Activated effector memory CD4-positive, alpha-beta T cell treated with anti-CD3 and anti-CD28 coated beads, Interleukin-2, amount 50 U/mL, for 16 hours (primary cell): Measurements from ENCODE around the gene KRT77.

Experiments
- DNase-seq: peaks from one replicate; pipeline ENCODE4 v3.0.0-alpha.2; 2020

Gene KRT77

DNA sequence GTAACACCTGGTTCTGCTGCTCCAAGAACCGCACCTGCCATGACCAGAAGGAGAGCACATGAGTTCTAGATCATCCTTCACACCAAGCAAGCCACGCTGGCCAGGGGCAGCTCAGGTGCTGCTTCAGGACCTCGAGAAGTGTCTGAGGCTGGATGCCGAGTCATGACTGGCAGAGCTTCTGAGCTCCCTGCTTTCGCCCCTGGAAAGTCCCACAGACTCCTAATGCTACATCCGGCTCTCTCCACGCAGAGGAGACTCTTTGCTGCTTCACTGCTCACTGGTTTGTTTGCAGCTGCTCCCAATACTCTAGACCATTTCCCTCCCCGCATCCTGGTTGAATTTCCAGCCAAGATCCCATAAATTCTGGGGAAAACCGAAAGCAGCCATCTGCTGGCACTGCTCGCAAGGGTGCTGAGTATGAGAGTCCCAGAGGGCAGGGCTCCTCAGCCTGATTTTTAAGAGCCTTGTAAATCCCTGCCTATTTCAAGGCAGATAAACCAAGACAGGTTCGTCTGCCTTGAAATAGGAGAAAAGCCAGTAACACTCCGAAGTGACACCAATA, 52.7 kb downstream of the KRT77 start:
- DNase-seq, result no peak

DNA sequence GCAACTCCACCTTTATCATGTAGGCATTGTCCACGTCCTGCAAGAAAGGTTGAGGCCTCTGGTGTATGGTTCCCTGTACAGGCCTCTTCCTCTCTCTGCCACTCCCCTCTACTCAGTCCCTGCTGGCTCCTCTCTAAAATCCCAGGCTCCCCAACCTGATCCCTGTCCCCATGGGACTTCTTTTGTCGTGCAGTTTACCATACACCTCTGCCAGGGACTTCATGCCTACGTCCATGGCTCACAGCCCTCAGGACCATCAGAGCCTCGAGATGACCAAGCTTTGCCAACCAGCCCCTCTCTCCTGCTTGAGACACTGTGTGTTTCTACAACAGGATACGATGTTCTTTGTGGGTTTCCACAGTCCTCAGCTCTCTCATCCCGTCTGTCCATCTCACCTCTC, 54.3 kb downstream of the KRT77 start:
- no peak for DNase-seq

- DNase-seq, result no peak
Observed at GRCh38 chr12:52648012-52648550, 55.2 kb downstream of the KRT77 start.

GRCh38 chr12:52647601-52648000, 55.7 kb downstream of the KRT77 start:
- DNase-seq, result no peak

- no peak for DNase-seq
Observed at GRCh38 chr12:52646613-52647012, 56.7 kb downstream of the KRT77 start.

- DNase-seq, result no peak
Observed at GRCh38 chr12:52645982-52646381, 57.3 kb downstream of the KRT77 start.

DNA sequence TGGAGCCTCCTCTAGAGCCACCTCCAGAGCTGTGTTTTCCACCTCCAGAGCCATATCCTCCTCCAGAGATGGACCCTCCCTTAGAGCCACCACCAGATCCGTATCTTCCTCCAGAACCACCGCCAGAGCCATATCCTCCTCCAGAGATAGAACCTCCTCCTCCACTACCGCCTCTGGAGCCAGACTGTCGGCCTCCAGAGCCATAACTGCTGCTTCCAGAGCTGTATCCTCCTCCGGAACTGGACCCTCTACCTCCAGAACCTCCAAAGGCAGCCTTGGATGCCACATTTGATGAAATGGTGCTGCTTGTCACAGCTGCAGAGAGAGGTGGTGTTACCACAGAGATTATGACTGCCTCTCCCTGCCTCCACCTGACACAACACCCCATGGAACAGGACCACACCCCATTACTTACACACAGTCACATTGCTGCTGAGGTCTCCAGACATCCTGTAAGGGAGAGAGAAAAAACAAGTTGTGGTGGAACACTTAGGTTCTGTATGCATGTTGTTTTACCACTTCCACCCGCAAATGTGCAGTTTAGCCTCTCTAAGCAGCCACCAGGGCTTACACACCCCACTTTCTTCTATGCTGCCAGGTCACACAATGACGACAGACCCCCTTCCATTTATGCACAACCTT, 58.1 kb downstream of the KRT77 start:
- no peak for DNase-seq

- no peak for DNase-seq
Observed at GRCh38 chr12:52644078-52644415, 59.3 kb downstream of the KRT77 start.

- DNase-seq, result no peak
Observed at GRCh38 chr12:52643233-52644077, 59.9 kb downstream of the KRT77 start.

GRCh38 chr12:52641468-52641867, 61.9 kb downstream of the KRT77 start:
- no peak for DNase-seq
